T-helper 2 cell (primary cell): ENCODE results near the gene MXRA7.
"Not testable (repeated sequence)": the region's sequence is repeated elsewhere in the genome, so short reads cannot be mapped to it uniquely, and the experiment has no call there.

Source experiments
- DNase-seq, 5 experiments: peaks; one replicate each; pipeline versions ENCODE4 v3.0.0 to v3.0.0-alpha.2; 2012 to 2022
- total RNA-seq, 2 donors: gene quantifications; one replicate each; lab custom pipeline; 2026; lab: John Stamatoyannopoulos, UW

The MXRA7 gene, protein sequence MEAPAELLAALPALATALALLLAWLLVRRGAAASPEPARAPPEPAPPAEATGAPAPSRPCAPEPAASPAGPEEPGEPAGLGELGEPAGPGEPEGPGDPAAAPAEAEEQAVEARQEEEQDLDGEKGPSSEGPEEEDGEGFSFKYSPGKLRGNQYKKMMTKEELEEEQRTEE
- 5.1 to 14.0 reads per million in 2 donors for total RNA-seq

DNA sequence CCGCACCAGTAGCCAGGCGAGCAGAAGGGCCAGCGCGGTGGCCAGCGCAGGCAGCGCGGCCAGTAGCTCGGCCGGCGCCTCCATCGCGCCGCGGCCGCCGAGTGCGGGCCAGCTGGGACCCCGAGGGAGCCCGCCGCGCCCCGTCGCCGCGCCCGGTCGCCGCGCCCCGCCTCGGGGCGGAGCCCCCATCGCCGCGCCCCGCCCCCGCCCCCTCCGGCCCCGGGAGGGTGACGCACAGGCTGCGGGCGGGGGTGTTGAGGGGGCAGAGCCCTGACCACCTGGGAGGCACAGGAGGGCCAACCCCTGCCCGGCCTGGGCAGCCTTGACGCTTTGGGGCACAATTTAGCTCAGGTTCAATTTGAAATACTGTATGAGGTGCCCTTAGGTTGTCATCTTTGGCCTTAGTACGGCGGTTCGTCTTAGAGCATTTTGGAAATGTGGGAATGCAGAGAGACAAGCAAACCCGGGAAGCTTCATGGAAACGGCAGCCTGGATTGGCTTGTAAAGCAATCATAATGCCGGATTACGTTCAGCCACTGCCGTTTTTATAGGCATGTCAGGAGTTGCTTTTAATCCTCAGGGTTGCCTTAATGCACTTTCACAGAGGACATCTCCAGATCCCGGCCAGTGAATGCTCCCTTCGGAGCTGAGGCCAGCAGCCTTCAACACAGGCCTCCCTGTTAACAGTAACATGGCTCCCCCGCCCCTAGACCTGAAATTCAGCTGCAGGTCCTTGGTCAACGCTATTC lies at the start of gene MXRA7:
Gene MXRA7, minus strand, starts transcription at position 103 of the 749 bp plus-strand sequence. Its CDS starts 19 bp downstream, at position 84.
- peak; percentile 32 to 53 (median 39) for DNase-seq

GRCh38 chr17:76758570-76758969 lies 47.8 kb upstream of the MXRA7 start:
- no peak for DNase-seq

DNA sequence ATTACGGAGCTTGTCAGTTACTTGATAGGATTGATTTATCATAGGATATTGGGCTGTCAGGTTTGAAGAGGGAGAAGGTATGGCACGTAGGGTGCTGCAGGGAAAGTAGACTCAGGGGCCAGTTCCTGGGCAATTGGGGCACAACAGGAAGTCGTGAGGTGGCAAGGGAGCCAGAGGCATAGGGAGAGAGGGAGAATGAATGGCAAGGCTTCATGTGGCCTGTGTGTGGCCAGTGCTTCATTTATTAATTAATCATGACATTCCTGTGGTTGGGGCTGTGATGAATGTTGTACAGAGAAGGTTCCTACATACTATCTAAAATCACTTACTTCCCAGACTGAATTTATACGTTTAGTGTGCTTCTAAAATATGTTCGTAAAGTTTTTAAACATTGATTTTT lies 46.5 kb upstream of the MXRA7 start:
- no peak for DNase-seq

- DNase-seq = no peak
Observed at GRCh38 chr17:76755285-76755684, 44.5 kb upstream of the MXRA7 start.

- peak in 3 of 5 experiments; percentile 10 to 52 (median 39) for DNase-seq
Observed at GRCh38 chr17:76753061-76753961, 42.5 kb upstream of the MXRA7 start.

DNA sequence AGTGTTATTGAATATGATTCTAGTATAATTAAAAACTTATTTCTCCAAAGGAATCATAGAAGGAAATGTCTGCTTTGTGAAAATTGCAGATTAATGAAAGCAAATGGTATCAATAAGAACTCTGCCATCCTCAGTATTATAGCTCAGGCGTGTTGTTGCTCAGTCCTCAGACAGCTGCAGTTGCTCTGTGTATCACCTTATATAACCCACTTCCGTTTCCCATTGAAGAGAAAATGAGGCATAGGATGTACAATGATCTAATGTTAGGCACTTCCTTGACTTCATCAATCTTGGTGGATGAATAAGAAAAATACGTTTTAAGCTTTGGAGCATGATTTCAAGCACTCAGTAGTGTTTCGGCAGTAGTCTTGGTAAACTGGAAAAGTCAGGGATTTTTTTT lies 41.2 kb upstream of the MXRA7 start:
- DNase-seq = peak in 2 of 5 experiments; percentile 44 to 79

DNA sequence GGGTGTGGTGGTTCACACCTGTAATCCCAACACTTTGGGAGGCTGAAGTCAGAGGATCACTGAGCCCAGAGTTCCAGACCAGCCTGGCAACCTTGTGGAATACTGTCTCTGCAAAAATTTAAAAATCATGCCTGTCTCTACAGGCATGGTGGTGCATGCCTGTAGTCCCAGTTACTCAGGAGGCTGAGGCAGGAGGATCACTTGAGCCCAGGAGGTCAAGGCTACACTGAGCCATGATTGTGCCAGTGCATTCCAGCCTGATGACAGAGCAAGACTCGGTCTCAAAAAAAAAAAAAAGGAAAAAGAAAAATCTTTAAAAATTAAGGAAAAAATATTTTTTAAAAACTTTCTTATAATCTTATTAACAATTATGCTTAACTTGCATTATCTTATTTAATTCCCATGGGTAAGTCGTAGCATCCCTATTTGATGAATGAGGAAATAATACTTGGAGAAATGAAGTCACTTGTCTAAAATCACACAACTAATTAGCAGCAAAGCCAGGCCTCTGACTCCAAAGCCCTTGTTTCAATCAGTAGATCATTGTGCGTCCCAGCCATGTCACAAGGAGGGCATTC lies 40.7 kb upstream of the MXRA7 start:
- DNase-seq = no peak

DNA sequence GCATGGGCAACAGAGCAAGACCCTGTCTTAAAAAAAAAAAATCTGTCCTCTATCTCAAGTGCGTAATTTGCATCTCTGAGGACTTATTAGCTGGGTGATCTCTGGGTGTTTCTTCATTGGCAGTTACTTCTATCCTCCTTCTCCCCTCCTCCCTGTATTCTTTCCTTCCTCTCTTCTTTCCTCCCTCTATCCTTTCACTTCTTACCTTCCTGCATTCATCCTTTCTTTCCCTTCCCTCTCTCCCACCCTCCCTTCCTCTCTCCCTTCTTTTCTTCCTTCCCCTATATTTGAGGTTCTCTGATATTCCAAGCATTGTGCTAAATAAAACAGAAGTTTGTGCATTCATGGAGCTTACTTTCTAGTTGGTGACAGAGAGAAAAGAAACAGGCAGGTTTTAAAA lies 37.9 kb upstream of the MXRA7 start:
- DNase-seq = no peak

DNA sequence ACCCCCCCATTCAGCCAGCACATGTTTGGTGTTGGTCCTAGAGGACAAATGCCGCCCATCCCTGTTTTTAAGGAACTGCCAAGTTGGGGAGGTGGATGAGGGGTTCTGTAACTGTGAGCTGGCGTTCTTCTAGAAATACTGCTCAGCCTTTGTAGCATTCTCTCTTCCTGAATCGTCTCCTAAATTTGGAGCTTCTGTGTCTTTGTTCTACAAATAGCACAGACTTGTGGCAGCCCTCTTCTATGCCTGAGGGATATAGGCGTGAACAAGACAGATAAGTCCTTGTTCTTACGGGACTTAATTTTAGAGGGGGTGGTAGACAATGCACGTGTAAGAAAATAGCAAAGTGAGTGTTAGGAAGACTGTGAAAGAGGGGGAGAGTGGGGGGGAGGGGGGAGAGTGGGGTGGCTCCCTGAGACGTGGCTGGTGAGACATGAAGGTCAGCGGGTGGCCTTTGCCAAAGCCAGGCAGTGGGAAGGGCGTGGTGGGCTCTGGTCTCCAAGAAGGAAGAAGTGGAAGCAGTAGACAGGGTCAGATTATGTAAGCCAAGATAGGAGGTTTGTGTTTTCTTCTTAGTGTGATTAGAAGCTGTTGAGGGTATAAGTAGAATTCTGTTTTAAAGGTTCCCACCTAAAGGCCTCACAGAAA lies 37.1 kb upstream of the MXRA7 start:
- DNase-seq = no peak

DNA sequence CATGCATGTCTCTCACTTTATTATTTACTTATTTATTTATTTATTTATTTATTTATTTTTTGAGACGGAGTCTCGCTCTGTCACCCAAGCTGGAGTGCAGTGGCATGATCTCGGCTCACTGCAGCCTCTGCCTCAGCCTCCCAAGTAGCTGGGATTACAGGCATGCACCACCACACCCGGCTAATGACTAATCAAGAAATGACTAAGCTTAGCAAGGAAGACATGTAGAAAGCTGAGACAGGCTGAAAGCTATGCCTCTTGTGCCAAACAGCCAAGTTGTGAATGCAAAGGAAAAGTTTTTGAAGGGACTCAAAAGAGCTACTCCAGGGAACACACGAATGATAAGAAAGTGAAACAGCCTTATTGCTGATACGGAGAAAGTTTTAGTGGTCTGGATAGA lies 35.0 kb upstream of the MXRA7 start:
- not testable (repeated sequence) for DNase-seq

DNA sequence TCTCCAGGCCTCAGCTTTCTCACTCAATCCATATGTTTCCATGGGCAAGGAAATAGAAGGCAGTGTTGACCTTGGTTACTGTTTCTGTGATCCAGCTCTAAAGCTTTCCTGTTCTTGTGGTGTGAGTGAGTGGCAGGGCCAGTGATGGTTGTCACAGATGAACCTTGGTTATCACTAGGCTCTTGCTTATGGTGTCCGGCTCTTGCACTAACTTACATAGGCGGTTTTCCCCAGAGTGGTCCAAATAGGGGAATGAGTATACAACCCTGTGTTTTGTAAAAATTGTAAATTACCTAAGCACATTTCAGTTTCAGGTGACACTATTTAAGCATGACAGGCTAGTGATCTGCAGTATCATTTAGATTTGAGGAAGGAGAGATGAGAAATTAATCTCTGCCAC lies 34.0 kb upstream of the MXRA7 start:
- DNase-seq = no peak

- no peak for DNase-seq
Observed at GRCh38 chr17:76742958-76743357, 32.2 kb upstream of the MXRA7 start.

- DNase-seq = no peak
Observed at GRCh38 chr17:76740329-76741118, 29.8 kb upstream of the MXRA7 start.

DNA sequence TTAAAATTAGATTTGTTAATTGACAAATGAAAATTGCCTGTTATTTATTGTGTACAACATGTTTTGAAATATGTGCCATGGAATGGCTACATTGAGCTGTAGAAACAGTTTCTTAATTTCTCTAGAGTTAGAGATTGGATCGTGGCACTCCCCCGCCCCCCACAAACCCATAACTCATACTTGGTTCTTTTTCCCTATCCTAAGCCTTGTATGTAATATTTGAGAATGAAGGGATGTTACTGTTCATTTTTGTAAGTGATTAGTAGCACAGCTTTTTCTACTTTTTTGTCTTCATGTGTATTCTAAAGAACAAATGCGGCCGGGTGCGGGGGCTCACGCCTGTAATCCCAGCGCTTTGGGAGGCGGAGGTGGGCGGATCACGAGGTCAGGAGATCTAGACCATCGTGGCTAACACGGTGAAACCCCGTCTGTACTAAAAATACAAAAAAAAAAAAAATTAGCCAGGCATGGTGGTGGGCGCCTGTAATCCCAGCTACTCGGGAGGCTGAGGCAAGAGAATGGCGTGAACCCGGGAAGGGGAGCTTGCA lies 28.9 kb upstream of the MXRA7 start:
- DNase-seq = not testable (repeated sequence)

GRCh38 chr17:76738468-76738850 lies 27.7 kb upstream of the MXRA7 start:
- no peak for DNase-seq

DNA sequence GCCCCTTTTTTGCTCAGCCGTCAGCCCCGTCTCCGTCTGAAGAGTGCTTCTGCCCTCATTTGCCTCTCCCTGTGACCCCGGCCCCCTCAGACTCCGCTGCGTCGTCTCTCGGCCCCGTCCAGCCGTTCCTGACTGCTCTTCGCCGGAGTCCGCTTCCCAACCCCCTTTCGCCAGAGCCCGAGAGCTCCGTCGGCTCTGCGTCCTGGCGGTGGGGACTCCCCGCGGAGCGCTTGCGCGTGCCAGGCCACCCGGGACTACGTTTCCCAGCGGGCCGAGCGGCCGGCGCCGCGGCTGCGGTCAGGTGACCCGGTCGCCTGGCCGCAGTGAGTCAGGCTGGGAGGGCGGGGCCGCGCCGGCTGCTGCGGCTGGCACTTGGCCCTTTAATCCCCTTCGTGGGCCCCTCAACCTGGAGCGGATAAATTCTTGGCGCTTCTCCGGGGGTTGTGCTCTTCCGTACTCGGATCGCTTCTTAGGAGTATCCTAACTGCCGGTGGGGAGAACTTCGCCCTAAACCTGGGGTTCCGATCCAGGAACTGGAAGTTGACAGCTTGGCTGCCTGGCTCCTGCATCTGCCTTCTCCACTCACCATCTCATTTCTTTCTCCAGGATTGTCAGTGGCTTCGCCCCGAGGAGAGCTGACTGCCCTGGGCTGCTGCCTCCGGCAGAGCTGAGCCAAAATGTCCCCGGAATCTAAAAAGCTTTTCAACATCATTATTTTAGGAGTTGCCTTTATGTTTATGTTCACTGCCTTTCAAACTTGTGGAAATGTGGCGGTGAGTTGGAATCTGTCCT lies 27.1 kb upstream of the MXRA7 start, which contains the start of gene MFSD11:
Gene MFSD11, plus strand, starts transcription at position 444 of the 792 bp plus-strand sequence. Its CDS starts 234 bp downstream, at position 678.
- peak; percentile 85 to 97 (median 89) for DNase-seq

- DNase-seq = peak; percentile 97 to 100 (median 98)
Observed at GRCh38 chr17:76737082-76737675, 26.4 kb upstream of the MXRA7 start, which contains the start of gene SRSF2. TSS of gene SRSF2 (minus strand) at chr17:76737331. CDS start at chr17:76737160, 171 bp downstream.

DNA sequence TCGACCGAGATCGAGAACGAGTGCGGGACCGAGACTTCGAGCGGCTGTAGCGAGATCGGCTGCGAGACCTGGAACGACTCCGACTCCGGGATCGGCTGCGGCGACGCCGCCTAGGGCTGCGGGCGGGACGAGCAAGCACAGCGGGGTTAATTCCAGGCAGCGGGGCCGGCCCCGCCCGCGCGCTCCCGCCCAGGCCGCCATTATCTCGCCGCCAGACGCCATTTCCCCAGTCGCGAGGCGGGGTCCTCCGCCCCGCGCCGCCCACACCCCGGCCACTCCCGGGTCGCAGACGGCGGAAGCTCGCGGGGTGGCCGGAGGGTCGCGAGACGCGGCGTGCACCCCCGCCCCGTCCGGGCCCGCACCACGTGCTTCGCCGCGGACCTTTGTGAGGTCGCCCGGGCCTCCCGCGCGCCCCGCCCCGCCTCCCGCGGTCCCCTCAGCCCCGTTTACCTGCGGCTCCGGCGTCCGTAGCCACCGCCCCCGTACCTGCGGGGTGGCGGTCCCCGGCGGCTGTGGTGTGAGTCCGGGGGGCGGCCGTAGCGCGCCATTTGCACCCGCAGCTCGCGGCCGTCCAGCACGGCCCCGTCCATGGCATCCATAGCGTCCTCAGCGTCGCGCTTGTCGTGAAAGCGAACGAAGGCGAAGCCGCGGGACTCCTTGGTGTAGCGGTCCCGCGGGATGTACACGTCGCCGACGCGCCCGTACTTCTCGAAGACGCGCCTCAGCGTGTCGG lies 25.8 kb upstream of the MXRA7 start:
- peak; percentile 44 to 81 (median 55) for DNase-seq
